Activated T-cell treated with anti-CD3 and anti-CD28 coated beads, Interleukin-2, amount 50 U/mL, for 4 hours (primary cell): ENCODE measurements around the gene USP7. TPM values are rescaled to one million over a fixed set of nuclear protein-coding genes. Genes with fewer than 3 reads are reported as not detected.
"Not testable (repeated sequence)": the region's sequence is repeated elsewhere in the genome, so short reads cannot be mapped to it uniquely, and the experiment has no call there.

ENCODE experiments used
- ATAC-seq, 2 donors: fragments of 200-7000 bp; cut with Tn5 transposase; one replicate each; pipeline ENCODE4 v1.10.0; 2021
- DNase-seq: peaks from one replicate; pipeline ENCODE4 v3.0.0-alpha.2; 2020
- H3K27me3 Mint-ChIP-seq: one replicate; pipeline ENCODE4 v1.8.0; 2021; ENCODE audit warnings: low read depth, mixed read lengths
- H3K36me3 Mint-ChIP-seq: one replicate; pipeline ENCODE4 v1.8.0; 2022; ENCODE audit warnings: mixed read lengths; ENCODE audit not compliant: insufficient read depth
- H3K4me1 Mint-ChIP-seq: one replicate; pipeline ENCODE4 v1.8.0; 2021; ENCODE audit warnings: low read depth, mixed read lengths
- H3K4me3 Mint-ChIP-seq: one replicate; pipeline ENCODE4 v1.8.0; 2021; ENCODE audit warnings: mild to moderate bottlenecking, moderate library complexity, mixed read lengths
- H3K9me3 Mint-ChIP-seq: one replicate; pipeline ENCODE4 v1.8.0; 2021; ENCODE audit warnings: mixed read lengths
- total RNA-seq, 3 donors: library from RNA; stranded (reverse); gene quantifications; one replicate each; pipeline ENCODE4 v1.2.1, GENCODE V29; 2021

Gene USP7
- total RNA-seq, 3 donors from 2014 or later, result 189 to 210 (median 196) TPM

- H3K27me3 Mint-ChIP-seq, H3K9me3 Mint-ChIP-seq, H3K4me3 Mint-ChIP-seq, ATAC-seq, DNase-seq: not testable (repeated sequence)
- Mint-ChIP-seq H3K4me1 (peaks cover 43% of the 10 kb centered on the region), H3K36me3 (peaks cover 61% of the 10 kb centered on the region)
Measured at GRCh38 chr16:8917336-8917735, 46.4 kb downstream of the USP7 start.

GRCh38 chr16:8916541-8917225, 47.0 kb downstream of the USP7 start:
- peaks cover 41% of the 10 kb centered on the region for H3K4me1 Mint-ChIP-seq

GRCh38 chr16:8915722-8916301, 47.9 kb downstream of the USP7 start:
- peaks cover 61% of the 10 kb centered on the region for H3K36me3 Mint-ChIP-seq
- no peak for ATAC-seq
- DNase-seq, result no peak
- no peaks in the 10 kb centered on the region for H3K27me3 Mint-ChIP-seq
- H3K4me1 Mint-ChIP-seq, result peaks cover 41% of the 10 kb centered on the region
- no peaks in the 10 kb centered on the region for H3K9me3 Mint-ChIP-seq
- no peak overlapping the region for H3K4me3 Mint-ChIP-seq

More at GRCh38 chr16:8916541-8917225, 47.0 kb downstream of the USP7 start:
- H3K36me3 Mint-ChIP-seq, result peaks cover 58% of the 10 kb centered on the region
- H3K27me3 Mint-ChIP-seq, result no peaks in the 10 kb centered on the region
- DNase-seq (no peak), ATAC-seq (no peak)
- H3K9me3 Mint-ChIP-seq, result no peaks in the 10 kb centered on the region
- H3K4me3 Mint-ChIP-seq, result no peak overlapping the region

- peaks cover 59% of the 10 kb centered on the region for H3K36me3 Mint-ChIP-seq
- no peaks in the 10 kb centered on the region for H3K27me3 Mint-ChIP-seq
- peaks cover 30% of the 10 kb centered on the region for H3K4me1 Mint-ChIP-seq
- H3K4me3 Mint-ChIP-seq, result no peak overlapping the region
- H3K9me3 Mint-ChIP-seq, result no peaks in the 10 kb centered on the region
- no peak for ATAC-seq
- no peak for DNase-seq
Measured at GRCh38 chr16:8914098-8914497, 49.6 kb downstream of the USP7 start.

- H3K9me3 Mint-ChIP-seq, result no peaks in the 10 kb centered on the region
- ATAC-seq (no peak), DNase-seq (no peak)
- peaks cover 29% of the 10 kb centered on the region for H3K4me1 Mint-ChIP-seq
- H3K36me3 Mint-ChIP-seq, result peaks cover 64% of the 10 kb centered on the region
- no peaks in the 10 kb centered on the region for H3K27me3 Mint-ChIP-seq
- no peak overlapping the region for H3K4me3 Mint-ChIP-seq
Measured at GRCh38 chr16:8912793-8913192, 50.9 kb downstream of the USP7 start.

GRCh38 chr16:8910811-8911210, 52.9 kb downstream of the USP7 start:
- H3K4me3 Mint-ChIP-seq, result no peak overlapping the region
- H3K4me1 Mint-ChIP-seq, result peaks cover 32% of the 10 kb centered on the region
- DNase-seq, result no peak
- no peak for ATAC-seq
- peaks cover 63% of the 10 kb centered on the region for H3K36me3 Mint-ChIP-seq
- H3K9me3 Mint-ChIP-seq, result no peaks in the 10 kb centered on the region
- H3K27me3 Mint-ChIP-seq, result no peaks in the 10 kb centered on the region

- DNase-seq (no peak), ATAC-seq (no peak)
- Mint-ChIP-seq H3K36me3 (peaks cover 60% of the 10 kb centered on the region), H3K4me3 (no peak overlapping the region), H3K27me3 (no peaks in the 10 kb centered on the region), H3K9me3 (no peaks in the 10 kb centered on the region), H3K4me1 (peaks cover 27% of the 10 kb centered on the region)
Measured at GRCh38 chr16:8908810-8909468, 54.8 kb downstream of the USP7 start.

GRCh38 chr16:8907096-8907495, 56.6 kb downstream of the USP7 start:
- Mint-ChIP-seq H3K9me3 (no peaks in the 10 kb centered on the region), H3K4me3 (no peak overlapping the region), H3K27me3 (no peaks in the 10 kb centered on the region), H3K4me1 (peaks cover 25% of the 10 kb centered on the region), H3K36me3 (peaks cover 61% of the 10 kb centered on the region)
- no peak for ATAC-seq
- DNase-seq, result no peak

- H3K36me3 Mint-ChIP-seq, result peaks cover 62% of the 10 kb centered on the region
- peaks cover 18% of the 10 kb centered on the region for H3K4me1 Mint-ChIP-seq
- no peak overlapping the region for H3K4me3 Mint-ChIP-seq
- H3K27me3 Mint-ChIP-seq, result no peaks in the 10 kb centered on the region
- no peaks in the 10 kb centered on the region for H3K9me3 Mint-ChIP-seq
- no peak for ATAC-seq
- no peak for DNase-seq
Measured at GRCh38 chr16:8905795-8906591, 57.7 kb downstream of the USP7 start.

- no peaks in the 10 kb centered on the region for H3K9me3 Mint-ChIP-seq
- DNase-seq (no peak), ATAC-seq (peak; percentile 48 to 63)
- no peaks in the 10 kb centered on the region for H3K27me3 Mint-ChIP-seq
- peaks cover 14% of the 10 kb centered on the region for H3K4me1 Mint-ChIP-seq
- no peak overlapping the region for H3K4me3 Mint-ChIP-seq
- H3K36me3 Mint-ChIP-seq, result peaks cover 63% of the 10 kb centered on the region
Measured at GRCh38 chr16:8905168-8905762, 58.4 kb downstream of the USP7 start.

- ATAC-seq, result no peak
- peaks cover 67% of the 10 kb centered on the region for H3K36me3 Mint-ChIP-seq
- no peak for DNase-seq
- no peaks in the 10 kb centered on the region for H3K27me3 Mint-ChIP-seq
- peaks cover 9% of the 10 kb centered on the region for H3K4me1 Mint-ChIP-seq
- no peaks in the 10 kb centered on the region for H3K9me3 Mint-ChIP-seq
- H3K4me3 Mint-ChIP-seq, result no peak overlapping the region
Measured at GRCh38 chr16:8904018-8904430, 59.7 kb downstream of the USP7 start.

GRCh38 chr16:8903004-8903403, 60.7 kb downstream of the USP7 start:
- ATAC-seq (no peak), DNase-seq (no peak)
- H3K4me3 Mint-ChIP-seq, result no peak overlapping the region
- no peaks in the 10 kb centered on the region for H3K27me3 Mint-ChIP-seq
- H3K4me1 Mint-ChIP-seq, result peaks cover 5% of the 10 kb centered on the region
- no peaks in the 10 kb centered on the region for H3K9me3 Mint-ChIP-seq
- H3K36me3 Mint-ChIP-seq, result peaks cover 67% of the 10 kb centered on the region

- H3K4me3 Mint-ChIP-seq, result no peak overlapping the region
- DNase-seq (no peak), ATAC-seq (no peak)
- H3K27me3 Mint-ChIP-seq, result no peaks in the 10 kb centered on the region
- no peaks in the 10 kb centered on the region for H3K9me3 Mint-ChIP-seq
- H3K4me1 Mint-ChIP-seq, result no peaks in the 10 kb centered on the region
- peaks cover 70% of the 10 kb centered on the region for H3K36me3 Mint-ChIP-seq
Measured at GRCh38 chr16:8901320-8901861, 62.3 kb downstream of the USP7 start.

GRCh38 chr16:8900343-8900742, 63.4 kb downstream of the USP7 start:
- peaks cover 63% of the 10 kb centered on the region for H3K36me3 Mint-ChIP-seq
- ATAC-seq (no peak), DNase-seq (no peak)
- H3K4me3 Mint-ChIP-seq, result no peak overlapping the region
- H3K27me3 Mint-ChIP-seq, result no peaks in the 10 kb centered on the region
- H3K9me3 Mint-ChIP-seq, result no peaks in the 10 kb centered on the region
- no peaks in the 10 kb centered on the region for H3K4me1 Mint-ChIP-seq
